ENCODE data around the gene SNX9. TPM values are rescaled to one million over a fixed set of nuclear protein-coding genes. Genes with fewer than 3 reads are reported as not detected.
A peak's percentile ranks its signal among the peaks of the same experiment; 100 is the strongest.

Gene SNX9
- total and polyA plus RNA-seq, 10 of the 15 experiments (the other 5 are each of a cell fraction or from before 2014, with no cell fraction given) = 0.03 to 2.0 (median 0.37) TPM

GRCh38 chr6:157981132-157981394 lies 158.0 kb downstream of the SNX9 start:
- no peaks in the 10 kb centered on the region for H3K9me3 ChIP-seq (replicated peaks; ENCODE audit: control insufficient read depth, insufficient read depth, low read length)
- H3K4me1 ChIP-seq (ENCODE audit: control insufficient read depth, insufficient read depth, low read length) = peaks cover 3% of the 10 kb centered on the region; the same call in 1 of the 2 replicates
- no TSS peak for BruUV-seq (replicated peaks)
- ChIA-PET POLR2A (no interaction called here), CTCF (interaction anchor here (1.3 kb wide), 1 partner anchor 34 kb away, joined by 5 read pairs; no protein-coding TSS in a partner anchor), RAD21 (ENCODE audit: unreplicated experiment) (no interaction called here), SMC1A (ENCODE audit: uncharacterized antibody, unreplicated experiment) (no interaction called here)
- H3K36me3 ChIP-seq (ENCODE audit: control insufficient read depth in 2 of 2, insufficient read depth in 2 of 2, low read length in 1 of 2) = no peaks in the 10 kb centered on the region; a peak in 1 of 4 replicates
- no peak for ATAC-seq
- no peaks in the 10 kb centered on the region for H4K20me1 ChIP-seq (ENCODE audit: control insufficient read depth, insufficient read depth)
- H3K27ac ChIP-seq (ENCODE audit: control insufficient read depth, insufficient read depth) = no peak overlapping the region
- H3K79me2 ChIP-seq (ENCODE audit: control insufficient read depth, insufficient read depth, low read length) = peaks cover 7% of the 10 kb centered on the region; the same call in 1 of the 2 replicates
- H3K4me3 ChIP-seq = peak overlapping the region; percentile 70; the same call in 1 of the 2 replicates
- no peak for FAIRE-seq
- DNase-seq (ENCODE audit: low read depth, low spot score) = no peak
- H3K27me3 ChIP-seq (replicated peaks in 1 of 2; ENCODE audit: control insufficient read depth in 2 of 2, insufficient read depth in 2 of 2, low read length in 1 of 2) = peaks cover 4 to 10% of the 10 kb centered on the region in 2 experiments; a peak in 3 of 4 replicates
- peak overlapping the region; percentile 73 for H2AFZ ChIP-seq (ENCODE audit: control insufficient read depth, low read depth, low read length)
- peak overlapping the region; percentile 97 for H3K4me2 ChIP-seq (ENCODE audit: control insufficient read depth, insufficient read depth)
- H3K9ac ChIP-seq (ENCODE audit: control insufficient read depth, insufficient read depth, low read length) = peak overlapping the region; percentile 71; the same call in 1 of the 2 replicates
- intact Hi-C loops (cut with micrococcal nuclease; ENCODE audit: unreplicated experiment) = loop anchor here (1.0 to 5.0 kb wide), 2 partner anchors 46 to 91 kb away; no protein-coding TSS in a partner anchor
- in situ Hi-C loops (cut with MboI) = no loop called here
- 0% methylated on average over 24 of the region's 24 CpGs for WGBS (ENCODE audit: insufficient coverage, insufficient replicate concordance, low lambda C conversion rate, missing lambda C conversion rate)
- TF ChIP-seq FOXM1 (IDR thresholded peaks at IDR 0.05; ENCODE audit: low read depth, low read length) (no peak), BMI1 (IDR thresholded peaks at IDR 0.05; ENCODE audit: borderline replicate concordance) (no peak), TBL1XR1 (IDR thresholded peaks at IDR 0.05; ENCODE audit: low read depth, low read length) (no peak), NKRF (conservative IDR thresholded peaks at IDR 0.05) (no peak), USF2 (IDR thresholded peaks at IDR 0.05; ENCODE audit: borderline replicate concordance, low read depth, low read length) (peak; percentile 6; the same call in 1 of the 2 replicates), PRDM15 (CRISPR knock-in tag; IDR thresholded peaks at IDR 0.05) (no peak), CUX1 (IDR thresholded peaks at IDR 0.05; ENCODE audit: insufficient replicate concordance, low read depth, low read length) (no peak), ATF3 (IDR thresholded peaks at IDR 0.05; ENCODE audit: borderline replicate concordance, extremely low read depth, low read depth, low read length) (no peak), RUNX3 (IDR thresholded peaks at IDR 0.05; ENCODE audit: low read length) (no peak), IRF4 (IDR thresholded peaks at IDR 0.05; ENCODE audit: low read depth, low read length) (no peak), NFYB (IDR thresholded peaks at IDR 0.05; ENCODE audit: insufficient read depth, low read depth, low read length) (no peak)
